NCI-H2081 (cell line): Measurements from ENCODE around the gene NPFFR1.
"Not testable (repeated sequence)": the region's sequence is repeated elsewhere in the genome, so short reads cannot be mapped to it uniquely, and the experiment has no call there.

Experiments used
- DNase-seq, 2 experiments: peaks; one replicate each; lab custom pipeline; 2025; lab: John Stamatoyannopoulos, UW

Gene NPFFR1

DNA sequence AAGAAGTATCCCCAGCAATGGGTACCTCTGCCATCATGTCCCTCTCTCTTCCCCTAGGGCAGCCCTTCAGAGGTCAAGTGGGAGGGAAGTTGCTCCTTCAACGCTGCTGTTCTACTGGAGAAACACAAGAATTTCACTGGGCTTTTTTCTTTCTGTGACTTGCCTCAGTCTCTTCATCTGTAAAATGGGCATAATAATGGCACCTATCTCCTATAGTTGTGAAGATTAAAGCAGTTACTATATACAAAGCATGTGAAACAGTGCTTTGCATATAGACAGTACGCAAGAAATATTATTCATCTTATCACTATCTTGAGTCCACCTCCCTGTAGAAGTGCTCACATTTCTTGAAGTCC is 1.6 kb upstream of the NPFFR1 start:
- no peak for DNase-seq

DNA sequence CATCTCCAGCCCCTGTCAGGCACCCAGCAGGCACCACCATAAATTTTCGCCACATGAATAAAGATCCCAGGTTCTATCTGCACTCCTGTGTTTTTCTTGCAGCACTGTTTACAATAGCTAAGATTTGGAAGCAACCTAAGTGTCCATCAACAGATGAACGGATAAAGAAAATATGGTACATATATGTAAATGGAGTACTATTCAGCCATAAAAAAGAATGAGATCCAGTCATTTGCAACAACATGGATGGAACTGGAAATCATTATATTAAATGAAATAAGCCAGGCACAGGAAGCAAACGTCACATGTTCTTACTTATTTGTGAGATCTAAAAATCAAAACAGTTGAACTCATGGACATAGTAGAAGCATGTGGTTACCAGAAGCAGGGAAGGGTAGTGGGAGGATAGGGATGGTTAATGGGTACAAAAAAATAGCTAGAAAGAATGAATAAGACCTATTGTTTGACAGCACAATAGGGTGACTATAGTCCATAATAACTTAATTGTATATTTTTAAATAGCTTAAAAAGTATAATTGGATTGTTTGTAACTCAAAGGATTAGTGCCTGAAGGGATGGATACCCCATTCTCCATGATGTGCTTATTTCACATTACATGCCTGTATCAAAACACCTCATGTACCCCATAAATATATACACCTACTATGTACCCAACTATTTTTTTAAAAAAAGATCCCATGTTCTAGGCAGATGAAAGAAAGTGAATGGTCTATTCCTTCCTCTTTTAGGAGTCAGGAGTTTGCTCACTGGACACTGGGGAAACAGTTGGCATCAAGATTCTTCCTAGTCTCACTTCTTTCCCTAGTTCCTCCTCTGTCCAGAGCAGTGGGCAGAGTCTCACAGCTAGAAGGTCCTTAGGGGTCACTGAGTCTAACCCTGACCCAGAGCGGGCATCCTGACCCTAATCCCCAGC is 1.0 kb upstream of the NPFFR1 start:
- no peak for DNase-seq

DNA sequence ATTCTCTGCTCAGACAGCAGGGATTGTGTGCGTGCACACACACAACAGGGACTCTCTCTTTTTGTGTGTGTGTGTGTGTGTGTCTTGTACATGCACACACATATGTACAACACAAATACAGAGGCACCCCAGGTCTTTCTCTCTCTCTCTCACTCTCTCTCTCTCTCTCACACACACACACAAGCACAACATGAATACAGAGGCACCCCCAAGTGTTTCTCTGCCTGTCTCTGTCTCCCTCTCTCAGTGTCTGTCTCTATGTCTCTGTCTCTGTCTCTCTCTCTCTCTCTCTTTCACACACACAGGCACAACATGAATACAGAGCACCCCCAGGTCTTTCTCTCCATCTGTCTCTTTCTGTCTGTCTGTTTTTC is 746 bp downstream of the NPFFR1 start:
- no peak for DNase-seq

DNA sequence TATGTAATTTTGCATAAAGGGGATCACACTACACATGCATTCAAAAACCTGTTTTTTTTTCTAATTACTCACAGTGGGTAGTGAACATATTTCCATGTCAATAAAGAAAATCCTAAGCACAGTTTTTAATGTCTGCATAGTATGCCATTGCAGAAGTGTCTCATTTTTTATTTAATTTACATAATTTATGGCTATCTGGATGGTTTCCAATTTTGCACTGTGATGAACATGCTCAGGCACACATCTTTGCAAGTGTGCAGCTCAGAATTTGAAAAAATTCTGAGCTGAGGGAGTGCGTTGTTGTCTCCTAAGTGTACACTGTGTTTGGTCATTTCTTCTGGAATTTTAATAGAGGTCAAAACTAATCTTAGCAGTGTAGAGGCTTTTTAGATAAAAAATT is 2.2 kb downstream of the NPFFR1 start:
- no peak for DNase-seq

DNA sequence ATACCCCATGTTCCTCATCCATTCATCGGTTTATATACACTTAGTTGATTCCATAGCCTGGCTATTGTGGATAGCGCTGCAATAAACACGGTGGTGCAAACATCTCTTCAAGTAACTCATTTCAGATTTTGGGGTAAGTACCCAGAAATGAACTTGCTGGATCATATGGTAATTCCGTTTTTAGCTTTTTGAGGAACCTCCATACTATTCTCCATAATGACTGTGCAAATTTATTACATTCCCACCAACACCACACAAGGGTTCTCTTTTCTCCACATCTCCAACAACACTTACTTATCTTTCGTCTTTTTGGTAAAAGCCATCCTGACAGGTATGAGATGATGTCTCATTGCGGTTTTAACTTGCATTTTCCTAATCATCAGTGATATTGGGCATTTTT is 3.7 kb downstream of the NPFFR1 start:
- no peak for DNase-seq

DNA sequence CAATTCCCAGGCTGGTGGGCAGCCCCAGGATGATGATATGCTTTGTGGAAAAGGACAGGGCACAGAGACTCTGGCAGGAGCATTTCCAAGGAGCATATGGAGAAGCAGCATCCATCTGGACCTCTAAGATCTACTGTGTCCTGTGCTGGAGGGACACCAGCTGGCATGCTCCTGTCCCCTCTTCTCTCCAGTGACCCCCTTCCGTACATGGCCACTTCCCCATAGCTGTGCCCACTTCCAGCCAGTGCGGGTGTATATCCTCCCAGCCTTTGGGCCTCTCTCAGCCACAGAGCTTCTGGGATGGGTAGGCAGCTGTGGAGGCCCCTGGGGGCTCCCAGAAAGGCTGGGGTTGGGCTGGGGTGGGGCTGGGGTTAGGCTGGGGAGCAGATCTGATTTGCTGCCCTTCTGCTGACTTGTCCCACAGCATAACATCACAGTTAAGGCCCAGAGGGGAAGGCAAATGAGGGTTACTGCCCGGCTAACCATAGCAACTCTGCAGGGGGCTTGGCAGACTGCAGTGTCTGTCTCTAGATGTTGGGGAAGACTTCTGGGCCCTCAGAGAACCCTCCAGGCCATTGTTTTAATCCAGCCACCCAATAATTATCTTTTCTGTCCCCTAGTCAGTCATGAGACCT is 6.3 kb downstream of the NPFFR1 start:
- DNase-seq = no peak

DNA sequence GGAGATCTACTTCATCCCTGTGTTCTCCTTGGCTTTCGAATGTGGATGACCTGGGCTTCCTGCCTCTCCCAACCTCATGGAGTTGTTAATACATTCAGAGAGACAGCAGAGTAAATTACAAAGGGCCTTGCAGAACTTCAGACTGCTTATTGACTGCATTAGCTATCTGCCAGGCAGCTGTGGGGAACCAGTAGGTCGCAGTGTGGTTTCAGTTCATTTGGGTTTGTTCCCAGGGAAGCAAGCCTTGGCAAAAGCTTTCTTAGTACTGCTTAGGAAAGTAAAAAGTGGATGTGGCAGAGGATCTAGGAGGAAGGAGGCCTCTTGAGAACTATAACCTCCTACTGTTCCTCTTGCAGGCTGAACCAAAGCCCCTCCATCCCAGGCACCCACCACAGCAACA is 9.2 kb downstream of the NPFFR1 start:
- DNase-seq = no peak

DNA sequence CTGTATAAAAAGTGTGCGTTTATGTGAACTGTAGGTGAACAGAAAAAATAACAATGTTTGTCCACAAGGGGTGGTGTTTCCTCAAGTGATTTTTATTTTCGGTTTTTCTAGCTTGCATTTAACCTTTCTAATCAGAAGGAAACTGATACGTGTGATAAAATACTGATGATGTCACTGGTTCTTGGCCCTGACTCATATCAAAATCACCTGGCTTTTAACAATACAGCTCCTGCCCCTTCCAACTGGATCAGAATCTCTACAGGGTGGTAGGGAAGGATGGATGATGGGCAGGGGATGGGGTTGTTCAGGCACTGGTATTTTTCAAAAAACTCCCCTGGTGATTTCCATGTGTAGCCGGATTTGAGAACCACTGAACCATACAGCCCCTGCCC is 10.9 kb downstream of the NPFFR1 start:
- no peak for DNase-seq

DNA sequence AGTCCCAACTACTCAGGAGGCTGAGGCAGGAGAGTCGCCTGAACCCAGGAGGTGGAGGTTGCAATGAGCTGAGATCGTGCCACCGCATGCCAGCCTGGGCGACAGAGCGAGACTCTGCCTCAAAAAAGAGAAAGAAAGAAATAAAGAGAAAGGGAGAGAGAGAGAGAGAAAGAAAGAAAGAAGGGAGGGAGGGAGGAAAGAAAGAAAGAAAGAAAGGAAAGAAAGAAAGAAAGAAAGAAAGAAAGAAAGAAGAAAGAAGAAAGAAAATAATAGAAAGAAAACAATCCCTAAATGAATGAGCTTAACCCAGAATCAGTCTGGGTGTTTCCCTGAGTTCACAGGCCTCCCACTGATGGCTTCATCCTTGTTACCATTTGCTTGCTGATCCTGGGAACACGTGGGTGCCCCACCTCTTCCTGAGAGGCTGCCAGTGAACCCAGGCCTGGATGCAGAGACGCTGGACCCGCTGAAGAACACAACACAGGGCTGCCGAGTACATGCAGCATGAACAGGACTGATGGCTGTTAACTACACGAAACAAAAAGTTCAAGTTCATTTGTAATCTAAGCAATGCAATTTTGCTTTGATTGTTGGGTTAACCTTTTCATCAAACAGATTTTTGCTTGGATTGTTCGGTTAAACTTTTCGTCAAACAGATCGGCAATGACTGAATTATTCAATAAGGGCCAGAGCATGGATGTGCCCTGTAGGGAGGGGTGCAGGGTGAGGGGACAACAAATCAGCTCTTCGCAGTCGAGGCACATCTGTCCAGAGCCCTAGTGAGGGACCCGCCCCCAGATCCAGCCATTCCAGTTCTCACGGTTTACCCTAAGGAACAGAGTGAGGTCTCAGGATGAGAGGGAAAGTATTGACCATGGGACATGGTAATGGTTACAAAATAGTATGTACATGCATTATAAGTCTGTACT is 11.5 kb downstream of the NPFFR1 start:
- DNase-seq = no peak

DNA sequence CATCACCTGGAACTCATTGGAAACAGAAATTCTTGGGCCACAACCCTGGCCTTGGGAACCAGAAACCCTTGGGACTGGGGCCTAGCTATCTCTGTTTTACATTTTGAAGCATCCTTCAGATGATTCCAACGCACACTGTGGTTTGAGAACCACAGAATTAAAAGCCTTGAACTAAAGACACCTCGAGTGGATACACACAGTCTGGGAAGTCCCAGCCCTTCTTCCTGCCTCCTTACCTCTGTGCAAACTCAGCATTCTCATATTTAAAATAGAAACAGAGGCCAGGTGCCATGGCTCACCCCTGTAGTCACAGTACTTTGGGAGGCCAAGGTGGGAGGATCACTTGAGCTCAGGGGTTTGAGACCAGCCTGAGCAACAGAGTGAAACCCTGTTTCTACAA is 12.9 kb downstream of the NPFFR1 start:
- DNase-seq = no peak

DNA sequence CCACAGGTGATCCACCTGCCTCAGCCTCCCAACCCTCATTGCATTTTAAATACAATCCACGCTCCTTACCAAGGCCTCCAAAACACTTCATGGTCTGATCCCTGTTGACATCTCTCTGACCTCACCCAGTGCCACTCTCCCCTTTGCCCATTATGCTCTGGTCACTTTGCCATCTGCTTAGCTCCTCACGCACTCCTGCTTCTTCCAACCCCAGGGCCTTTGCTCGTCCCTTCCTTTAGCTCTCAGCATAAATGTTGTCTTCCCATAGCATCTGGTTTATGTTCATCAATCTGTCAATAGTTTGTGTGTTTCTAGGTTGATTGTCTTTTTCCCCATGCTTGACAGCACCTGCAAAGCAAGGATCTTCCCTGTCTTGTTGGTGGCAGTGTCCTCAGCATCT is 14.1 kb downstream of the NPFFR1 start:
- no peak for DNase-seq

DNA sequence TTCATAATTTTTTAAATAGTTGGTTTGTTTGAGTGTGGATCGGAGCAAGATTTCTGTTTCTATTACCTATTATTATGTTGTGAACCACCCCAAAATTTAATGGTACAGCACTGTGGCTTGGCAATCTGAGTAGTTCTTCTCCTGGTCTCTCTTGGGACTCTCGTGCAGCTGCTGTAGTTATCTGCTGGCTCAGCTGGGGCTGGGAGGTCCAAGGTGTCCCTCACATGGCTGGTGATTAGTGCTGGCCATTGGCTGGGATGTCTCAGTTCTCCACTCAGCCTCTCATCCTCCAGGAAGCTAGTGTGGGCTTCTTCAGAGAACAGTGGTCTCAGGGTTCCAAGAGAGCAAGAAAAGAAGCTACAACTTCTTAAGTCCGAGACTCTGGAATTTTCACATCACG is 15.4 kb downstream of the NPFFR1 start:
- no peak for DNase-seq

DNA sequence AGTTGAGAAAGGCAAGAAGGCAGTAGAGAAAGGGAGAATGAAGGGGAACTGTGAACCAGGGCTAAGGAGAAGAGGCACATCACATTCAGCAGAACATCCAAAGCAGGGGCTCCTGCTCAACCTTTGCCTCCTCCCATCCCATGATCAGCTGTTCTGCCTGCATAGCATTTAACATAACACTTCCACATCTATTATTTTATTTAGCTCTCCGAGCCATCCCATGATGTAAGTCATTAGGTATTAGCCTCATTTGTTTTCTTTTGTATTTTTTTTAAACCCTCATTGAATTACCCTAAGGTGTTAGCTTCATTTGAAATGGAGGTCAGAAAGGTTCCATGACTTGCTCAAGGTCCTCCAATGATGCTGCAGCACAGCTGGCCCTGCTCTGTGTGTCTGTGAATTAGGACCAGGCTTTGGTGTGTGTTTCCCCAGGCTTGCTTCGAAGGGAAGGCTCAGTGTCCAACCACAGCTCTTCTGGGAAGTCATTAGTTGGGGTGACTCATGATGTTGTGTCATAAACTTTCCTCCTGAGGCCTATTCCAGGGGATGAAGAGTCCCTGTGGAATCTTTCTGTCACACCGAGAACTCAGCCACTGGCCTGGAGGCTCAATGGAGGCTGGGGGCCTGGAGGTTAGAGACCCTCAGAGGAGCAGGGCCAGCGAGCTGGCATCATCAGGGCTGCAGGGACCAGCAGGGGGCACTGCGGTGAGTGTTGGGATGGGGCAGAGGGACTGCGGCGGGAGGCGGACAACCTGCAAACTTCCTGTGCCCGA is 16.5 kb downstream of the NPFFR1 start:
- DNase-seq = no peak

DNA sequence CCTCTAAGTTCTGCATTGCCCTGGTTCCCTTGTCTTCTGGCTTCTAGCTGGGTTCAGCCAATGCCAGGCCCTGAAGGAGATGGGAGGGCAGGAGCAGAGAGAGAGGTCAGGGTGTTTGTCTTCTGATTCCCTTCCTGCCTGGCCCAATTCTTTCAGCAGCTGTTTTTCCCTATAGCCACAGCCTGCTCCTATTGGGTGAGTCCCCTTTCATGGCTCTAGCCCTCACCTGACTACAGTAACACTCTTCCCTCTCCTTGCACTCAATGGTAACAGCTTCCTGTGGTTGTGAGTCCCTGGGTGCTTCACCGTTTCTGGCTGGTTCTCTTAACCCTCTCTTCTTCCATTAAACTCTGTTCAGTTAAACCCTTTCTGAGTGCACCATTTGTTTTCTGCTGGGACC is 17.1 kb downstream of the NPFFR1 start:
- DNase-seq = no peak

DNA sequence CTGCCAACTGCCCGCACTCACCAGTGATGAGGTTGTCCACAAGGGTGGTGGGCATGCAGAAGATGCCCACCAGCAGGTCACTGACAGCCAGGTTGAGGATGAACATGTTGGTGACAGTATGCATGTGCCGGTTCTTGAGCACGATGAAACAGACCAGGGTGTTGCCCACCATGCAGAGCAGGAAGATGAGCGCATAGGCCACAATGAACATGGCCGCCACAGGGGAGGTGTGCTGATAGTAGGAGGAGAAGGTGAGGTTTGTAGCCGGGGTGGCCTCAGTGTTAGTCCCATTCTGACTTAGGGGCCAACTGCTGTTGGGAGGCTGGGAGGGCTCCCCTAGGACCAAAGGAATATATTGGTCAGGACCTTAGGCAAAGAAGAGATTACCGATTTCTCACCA is 17.7 kb downstream of the NPFFR1 start:
- no peak for DNase-seq

DNA sequence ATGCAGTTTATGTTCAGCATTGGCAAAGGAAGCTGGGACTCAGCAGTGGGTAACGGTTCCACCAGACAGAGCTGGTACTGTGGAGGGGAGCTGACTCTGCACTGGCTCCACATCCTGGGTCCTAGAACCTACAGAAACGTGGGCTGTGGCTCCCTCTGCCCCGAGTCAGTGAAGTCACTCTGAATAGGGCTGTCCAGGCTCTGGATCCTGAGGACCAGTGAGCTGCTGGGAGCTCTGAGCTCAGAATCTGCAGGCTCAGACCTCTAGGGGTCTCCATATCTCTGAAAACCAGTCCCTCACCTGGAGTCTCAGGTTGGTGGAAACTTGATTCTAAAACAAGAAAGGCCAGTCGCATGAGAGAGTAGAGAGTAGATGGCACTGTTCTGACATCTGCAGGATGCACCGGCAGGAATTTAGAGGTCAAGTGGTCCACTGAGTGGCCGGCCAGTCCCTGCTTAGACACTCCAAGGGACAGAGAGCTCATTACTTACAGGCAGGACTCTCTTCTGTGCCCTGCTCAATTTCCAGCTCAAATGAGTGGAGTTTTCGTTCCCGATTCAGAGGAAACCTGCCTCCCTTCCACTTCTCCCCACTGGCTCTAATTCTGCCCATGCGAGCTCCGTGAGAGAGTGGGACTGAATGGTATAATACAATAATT is 18.6 kb downstream of the NPFFR1 start:
- peak in 1 of 2 experiments; percentile 18 for DNase-seq

DNA sequence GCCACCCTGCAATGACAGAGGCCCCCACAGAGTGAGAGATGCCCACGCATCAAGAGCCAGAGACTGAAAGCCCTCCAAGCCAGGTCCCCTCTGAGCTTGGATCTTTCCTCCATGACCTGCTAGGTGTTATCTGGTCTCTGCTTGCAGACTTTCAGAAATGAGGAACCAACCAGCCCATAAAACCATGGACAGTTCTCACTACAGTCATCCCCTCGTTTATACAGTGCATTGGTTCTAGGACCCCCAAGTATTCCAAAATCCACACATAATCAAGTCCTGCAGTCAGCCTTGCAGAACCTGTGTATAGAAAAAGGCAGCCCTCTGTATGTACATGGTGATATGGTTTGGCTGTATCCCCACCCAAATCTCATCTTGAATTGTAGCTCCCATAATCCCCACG is 23.1 kb downstream of the NPFFR1 start:
- DNase-seq = no peak

DNA sequence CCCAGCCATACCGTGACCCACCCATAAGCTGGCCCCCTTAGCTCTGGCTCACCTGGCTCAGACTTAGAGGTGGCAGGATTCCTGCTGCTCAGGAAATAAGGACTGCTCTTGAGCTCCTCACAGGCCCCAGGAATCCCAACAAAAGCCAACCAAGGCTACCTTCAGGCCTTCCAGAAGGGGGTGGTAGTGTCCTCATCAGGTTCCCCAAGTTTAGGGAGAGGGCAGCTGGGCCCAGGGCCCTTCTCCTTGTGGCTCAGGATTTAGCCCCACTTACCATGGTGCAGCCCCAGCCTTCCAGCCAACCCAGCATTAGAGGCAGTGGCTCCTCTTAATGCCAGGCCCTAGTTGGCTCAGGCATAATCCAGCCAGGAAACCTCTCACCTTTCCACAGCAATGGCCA is 23.5 kb downstream of the NPFFR1 start:
- no peak for DNase-seq

DNA sequence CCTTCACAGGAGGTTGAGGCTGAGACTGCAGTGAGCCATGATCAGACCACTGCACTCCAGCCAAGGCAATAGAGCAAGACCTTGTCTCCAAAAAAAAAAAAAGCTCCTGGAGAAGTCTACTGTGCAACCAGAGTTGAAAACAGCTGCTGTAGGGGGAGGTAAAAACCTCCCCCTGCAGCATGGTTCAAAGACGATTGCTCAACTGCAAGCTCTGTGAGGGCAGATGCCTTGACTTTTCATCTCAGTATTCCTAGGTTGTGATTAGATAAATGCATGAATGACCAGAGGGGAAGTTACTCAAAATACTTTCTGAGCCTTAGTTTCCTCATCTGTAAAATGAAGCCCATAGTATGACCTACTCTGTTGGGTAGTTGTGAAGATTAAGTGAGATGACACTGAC is 25.6 kb downstream of the NPFFR1 start:
- DNase-seq = no peak

DNA sequence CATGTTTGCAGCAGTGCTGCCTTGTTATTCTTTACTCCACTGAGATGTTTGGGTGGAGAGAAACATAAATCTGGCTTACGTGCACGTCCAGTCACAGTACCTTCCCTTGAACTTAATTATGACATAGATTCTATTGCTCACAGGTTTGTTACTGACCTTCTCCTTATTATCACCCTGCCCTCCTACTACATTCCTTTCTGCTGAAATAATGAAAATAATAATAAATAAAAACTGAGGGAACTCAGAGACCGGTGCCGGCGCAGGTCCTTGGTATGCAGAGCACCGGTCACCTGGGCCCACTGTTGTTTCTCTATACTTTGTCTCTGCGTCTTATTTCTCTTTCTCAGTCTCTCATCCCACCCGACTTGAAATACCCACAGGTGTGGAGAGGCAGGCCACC is 26.0 kb downstream of the NPFFR1 start:
- DNase-seq = not testable (repeated sequence)

DNA sequence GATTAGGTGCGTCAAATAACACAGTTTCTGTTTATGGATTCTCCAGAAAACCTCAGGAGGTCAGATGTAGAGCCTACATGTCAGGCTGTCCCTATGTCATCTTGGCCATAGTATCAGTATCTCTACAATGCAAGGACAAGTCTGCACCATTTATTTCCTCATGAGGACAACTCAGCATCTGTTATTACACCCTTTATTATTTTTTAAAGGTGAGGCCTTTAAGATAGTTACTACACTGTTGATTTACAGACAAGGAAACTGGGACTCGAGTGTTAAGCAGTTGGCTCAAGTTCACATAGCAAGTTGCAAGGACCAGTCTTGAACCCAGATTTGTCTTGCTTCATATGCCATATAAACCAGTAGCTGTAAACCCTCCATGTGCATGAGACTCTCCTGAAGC is 27.3 kb downstream of the NPFFR1 start:
- DNase-seq = no peak
